SK-N-SH treated with all-trans-retinoic acid at 6 μM for 48 hours (cell line): ENCODE data around the gene NRARP.

ENCODE experiments used
- ATAC-seq: fragments of 200-7000 bp; cut with Tn5 transposase; 3 replicates; pipeline ENCODE4 v1.9.1; 2020; ENCODE audit warnings: mild to moderate bottlenecking, moderate library complexity
- BACH2 ChIP-seq: fragments of 250-450 bp; sonication (Bioruptor Pico); IDR thresholded peaks from 2 replicates; pipeline ENCODE4 v1.9.0; 2021; ENCODE audit warnings: mild to moderate bottlenecking, borderline replicate concordance
- CSDC2 ChIP-seq: fragments of 250-450 bp; sonication (Bioruptor Pico); IDR thresholded peaks from 2 replicates; pipeline ENCODE4 v1.5.0; 2020; ENCODE audit warnings: mild to moderate bottlenecking, moderate library complexity
- CSRNP3 ChIP-seq: fragments of 250-450 bp; sonication (Bioruptor Pico); IDR thresholded peaks from 2 replicates; pipeline ENCODE4 v1.5.1; 2021; ENCODE audit warnings: mild to moderate bottlenecking, moderate library complexity
- ESRRG ChIP-seq: fragments of 250-450 bp; sonication (Bioruptor Pico); IDR thresholded peaks from 2 replicates; pipeline ENCODE4 v1.6.1; 2021; ENCODE audit warnings: mild to moderate bottlenecking
- GLIS3 ChIP-seq: fragments of 250-450 bp; sonication (Bioruptor Pico); IDR thresholded peaks from 2 replicates; pipeline ENCODE4 v1.5.0; 2020; ENCODE audit warnings: mild to moderate bottlenecking, moderate library complexity
- ISL1 ChIP-seq: fragments of 250-450 bp; sonication (Bioruptor Pico); IDR thresholded peaks from 2 replicates; pipeline ENCODE4 v2.1.2; 2022; ENCODE audit warnings: mild to moderate bottlenecking, moderate library complexity
- OSR1 ChIP-seq: fragments of 250-450 bp; sonication (Bioruptor Pico); IDR thresholded peaks from 2 replicates; pipeline ENCODE4 v1.8.0; 2022; ENCODE audit warnings: moderate library complexity, mild to moderate bottlenecking, inconsistent platforms
- PATZ1 ChIP-seq: fragments of 250-450 bp; sonication (Bioruptor Pico); IDR thresholded peaks from 2 replicates; pipeline ENCODE4 v1.8.0; 2020; ENCODE audit warnings: mild to moderate bottlenecking, moderate library complexity, borderline replicate concordance
- PPARA ChIP-seq: fragments of 250-450 bp; sonication (Bioruptor Pico); IDR thresholded peaks from 2 replicates; pipeline ENCODE4 v1.5.0; 2020; ENCODE audit warnings: mild to moderate bottlenecking, borderline replicate concordance
- RARB ChIP-seq: fragments of 250-450 bp; sonication (Bioruptor Pico); IDR thresholded peaks from 2 replicates; pipeline ENCODE4 v1.8.0; 2021; ENCODE audit warnings: mild to moderate bottlenecking, moderate library complexity
- SNAI2 ChIP-seq: fragments of 250-450 bp; sonication (Bioruptor Pico); IDR thresholded peaks from 2 replicates; pipeline ENCODE4 v1.5.0; 2020; ENCODE audit warnings: mild to moderate bottlenecking, moderate library complexity
- ZC3H10 ChIP-seq: fragments of 250-450 bp; sonication (Bioruptor Pico); IDR thresholded peaks from 2 replicates; pipeline ENCODE4 v1.5.1; 2021; ENCODE audit warnings: mild to moderate bottlenecking, moderate library complexity
- ZFP3 ChIP-seq: fragments of 250-450 bp; sonication (Bioruptor Pico); IDR thresholded peaks from 2 replicates; pipeline ENCODE4 v1.5.0; 2020; ENCODE audit warnings: mild to moderate bottlenecking, moderate library complexity
- ZFP30 ChIP-seq: fragments of 450-650 bp; formaldehyde crosslinking; IDR thresholded peaks from 2 replicates; pipeline ENCODE4 v1.5.0; 2022; ENCODE audit warnings: mild to moderate bottlenecking, moderate library complexity
- ZNF565 ChIP-seq: fragments of 450-650 bp; formaldehyde crosslinking; conservative IDR thresholded peaks from 2 replicates; pipeline ENCODE4 v1.5.0; 2020; ENCODE audit warnings: low read depth, mild to moderate bottlenecking, moderate library complexity
- ZNF70 ChIP-seq: fragments of 450-650 bp; formaldehyde crosslinking; IDR thresholded peaks from 2 replicates; pipeline ENCODE4 v1.5.0; 2020; ENCODE audit warnings: mild to moderate bottlenecking, moderate library complexity
- ZNF8 ChIP-seq: fragments of 450-650 bp; formaldehyde crosslinking; IDR thresholded peaks from 2 replicates; pipeline ENCODE4 v1.5.0; 2020; ENCODE audit warnings: mild to moderate bottlenecking, moderate library complexity
- TF ChIP-seq, protein P1 (sequence below): fragments of 250-450 bp; sonication (Bioruptor Pico); IDR thresholded peaks from 2 replicates; pipeline ENCODE4 v1.5.1; 2020; ENCODE audit warnings: low read depth, mild to moderate bottlenecking, moderate library complexity
- TF ChIP-seq, protein P2 (sequence below): fragments of 250-450 bp; sonication (Bioruptor Pico); IDR thresholded peaks from 2 replicates; pipeline ENCODE4 v1.5.0; 2020; ENCODE audit warnings: mild to moderate bottlenecking, moderate library complexity
- TF ChIP-seq, protein P3 (sequence below): fragments of 250-450 bp; sonication (Bioruptor Pico); IDR thresholded peaks from 2 replicates; pipeline ENCODE4 v1.8.0; 2021; ENCODE audit warnings: low read depth, mild to moderate bottlenecking, moderate library complexity, borderline replicate concordance

NRARP gene

DNA sequence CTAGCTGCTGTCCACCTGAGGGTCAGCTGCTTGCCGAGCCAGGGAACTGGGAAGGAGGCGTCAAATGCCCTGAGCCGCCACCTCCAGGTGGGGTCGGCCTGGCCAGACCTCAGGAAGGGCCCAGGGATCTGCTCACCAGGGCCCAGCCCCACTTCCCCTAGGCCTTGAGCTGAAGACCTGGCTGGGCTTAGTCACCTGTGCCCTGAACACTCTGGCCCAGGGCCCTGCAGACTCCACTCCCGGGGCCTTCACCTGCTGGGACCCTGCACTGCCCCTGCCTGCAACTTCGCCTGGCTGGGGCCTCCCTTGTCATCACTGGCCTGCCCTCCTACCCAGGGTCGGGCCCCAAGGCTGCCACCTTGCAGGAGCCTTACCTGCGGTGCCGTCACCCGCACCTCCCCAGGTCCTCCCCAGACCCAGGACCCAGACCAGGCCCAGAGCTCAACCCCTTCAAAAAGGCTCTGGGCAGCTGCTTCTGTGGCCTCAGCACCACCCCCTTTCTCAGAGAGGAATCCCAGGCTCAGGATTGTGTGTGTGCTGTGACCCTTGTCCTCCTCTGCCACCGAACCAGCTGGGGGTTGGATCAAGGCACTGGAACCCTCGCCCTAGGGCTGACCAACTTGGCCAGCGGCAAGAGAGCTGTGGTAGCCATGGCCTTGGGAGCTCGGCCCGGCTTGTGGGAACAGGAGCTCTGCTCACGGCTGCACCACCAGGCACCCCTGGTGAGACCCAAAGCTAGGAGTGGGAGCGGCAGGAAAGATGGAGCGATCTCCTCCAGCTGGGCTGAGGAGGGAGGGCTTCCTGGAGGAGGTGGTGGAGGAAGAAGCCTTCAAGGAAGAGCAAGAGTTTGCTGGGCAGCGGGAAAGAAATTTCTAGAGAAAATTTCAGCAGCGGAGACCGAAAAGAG, 48.1 kb downstream of the NRARP start:
- peak; percentile 8 for ATAC-seq
- TF ChIP-seq ZFP3 (peak; percentile 97), ISL1 (CRISPR knock-in tag) (no peak)

DNA sequence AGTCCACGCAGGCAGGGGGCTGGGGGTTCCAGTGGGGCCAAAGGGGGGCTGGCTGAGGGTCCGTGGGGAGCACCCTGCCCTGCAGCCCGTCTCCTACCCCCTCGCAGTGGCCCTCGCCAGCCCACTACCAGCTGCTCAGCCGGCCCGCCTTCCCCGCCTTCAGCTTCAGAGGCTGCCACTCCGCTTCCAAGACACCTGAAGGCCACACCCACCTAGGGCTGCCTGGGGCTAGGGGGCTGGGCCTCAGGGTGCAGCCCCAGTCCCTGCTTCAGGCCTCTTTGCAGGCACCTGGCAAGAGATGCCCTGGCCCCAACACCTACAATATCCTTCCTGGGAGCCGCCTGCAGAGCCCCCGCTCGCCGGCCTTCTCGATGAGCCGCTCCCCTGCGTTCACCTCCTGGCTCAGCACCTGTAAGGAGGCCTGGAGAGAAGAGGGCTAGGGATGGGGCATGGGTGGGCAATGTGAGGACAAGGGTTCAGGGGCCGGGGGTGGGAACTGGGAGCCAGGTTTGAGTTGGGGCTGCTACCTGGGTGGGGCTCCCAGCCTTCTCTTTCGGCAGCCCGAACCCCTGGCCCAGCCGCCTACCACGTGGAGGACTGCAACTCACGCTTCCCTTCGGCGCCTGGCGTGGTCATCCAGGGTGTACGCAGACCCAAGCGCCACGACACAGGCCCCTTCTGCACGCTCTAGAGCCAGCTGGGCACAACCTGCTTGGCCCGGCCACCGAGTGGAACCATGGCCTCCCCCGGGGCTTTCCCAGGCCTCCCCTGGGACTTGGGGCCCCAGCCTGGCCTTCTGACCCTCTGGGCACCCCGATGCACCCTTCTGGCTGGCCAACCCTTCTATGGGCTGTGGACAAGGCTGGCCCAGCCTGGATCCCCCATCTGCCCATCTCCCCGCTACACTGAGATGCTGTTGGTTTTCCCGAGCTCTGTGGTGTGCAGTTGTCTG, 49.2 kb downstream of the NRARP start:
- TF ChIP-seq OSR1 (CRISPR knock-in tag) (no peak), BACH2 (CRISPR knock-in tag) (no peak), ISL1 (CRISPR knock-in tag) (no peak), ZNF565 (CRISPR knock-in tag) (no peak), PATZ1 (no peak), CSRNP3 (CRISPR knock-in tag) (no peak), ESRRG (CRISPR knock-in tag) (no peak), ZNF70 (CRISPR knock-in tag) (no peak), GLIS3 (CRISPR knock-in tag) (no peak), ZNF8 (CRISPR knock-in tag) (no peak), CSDC2 (no peak), RARB (CRISPR knock-in tag) (no peak)
- TF ChIP-seq, protein P1, sequence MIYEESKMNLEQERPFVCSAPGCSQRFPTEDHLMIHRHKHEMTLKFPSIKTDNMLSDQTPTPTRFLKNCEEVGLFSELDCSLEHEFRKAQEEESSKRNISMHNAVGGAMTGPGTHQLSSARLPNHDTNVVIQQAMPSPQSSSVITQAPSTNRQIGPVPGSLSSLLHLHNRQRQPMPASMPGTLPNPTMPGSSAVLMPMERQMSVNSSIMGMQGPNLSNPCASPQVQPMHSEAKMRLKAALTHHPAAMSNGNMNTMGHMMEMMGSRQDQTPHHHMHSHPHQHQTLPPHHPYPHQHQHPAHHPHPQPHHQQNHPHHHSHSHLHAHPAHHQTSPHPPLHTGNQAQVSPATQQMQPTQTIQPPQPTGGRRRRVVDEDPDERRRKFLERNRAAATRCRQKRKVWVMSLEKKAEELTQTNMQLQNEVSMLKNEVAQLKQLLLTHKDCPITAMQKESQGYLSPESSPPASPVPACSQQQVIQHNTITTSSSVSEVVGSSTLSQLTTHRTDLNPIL (CRISPR knock-in tag): no peak
- TF ChIP-seq, protein P2, sequence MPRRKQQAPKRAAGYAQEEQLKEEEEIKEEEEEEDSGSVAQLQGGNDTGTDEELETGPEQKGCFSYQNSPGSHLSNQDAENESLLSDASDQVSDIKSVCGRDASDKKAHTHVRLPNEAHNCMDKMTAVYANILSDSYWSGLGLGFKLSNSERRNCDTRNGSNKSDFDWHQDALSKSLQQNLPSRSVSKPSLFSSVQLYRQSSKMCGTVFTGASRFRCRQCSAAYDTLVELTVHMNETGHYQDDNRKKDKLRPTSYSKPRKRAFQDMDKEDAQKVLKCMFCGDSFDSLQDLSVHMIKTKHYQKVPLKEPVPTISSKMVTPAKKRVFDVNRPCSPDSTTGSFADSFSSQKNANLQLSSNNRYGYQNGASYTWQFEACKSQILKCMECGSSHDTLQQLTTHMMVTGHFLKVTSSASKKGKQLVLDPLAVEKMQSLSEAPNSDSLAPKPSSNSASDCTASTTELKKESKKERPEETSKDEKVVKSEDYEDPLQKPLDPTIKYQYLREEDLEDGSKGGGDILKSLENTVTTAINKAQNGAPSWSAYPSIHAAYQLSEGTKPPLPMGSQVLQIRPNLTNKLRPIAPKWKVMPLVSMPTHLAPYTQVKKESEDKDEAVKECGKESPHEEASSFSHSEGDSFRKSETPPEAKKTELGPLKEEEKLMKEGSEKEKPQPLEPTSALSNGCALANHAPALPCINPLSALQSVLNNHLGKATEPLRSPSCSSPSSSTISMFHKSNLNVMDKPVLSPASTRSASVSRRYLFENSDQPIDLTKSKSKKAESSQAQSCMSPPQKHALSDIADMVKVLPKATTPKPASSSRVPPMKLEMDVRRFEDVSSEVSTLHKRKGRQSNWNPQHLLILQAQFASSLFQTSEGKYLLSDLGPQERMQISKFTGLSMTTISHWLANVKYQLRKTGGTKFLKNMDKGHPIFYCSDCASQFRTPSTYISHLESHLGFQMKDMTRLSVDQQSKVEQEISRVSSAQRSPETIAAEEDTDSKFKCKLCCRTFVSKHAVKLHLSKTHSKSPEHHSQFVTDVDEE (CRISPR knock-in tag): no peak
- TF ChIP-seq, protein P3, sequence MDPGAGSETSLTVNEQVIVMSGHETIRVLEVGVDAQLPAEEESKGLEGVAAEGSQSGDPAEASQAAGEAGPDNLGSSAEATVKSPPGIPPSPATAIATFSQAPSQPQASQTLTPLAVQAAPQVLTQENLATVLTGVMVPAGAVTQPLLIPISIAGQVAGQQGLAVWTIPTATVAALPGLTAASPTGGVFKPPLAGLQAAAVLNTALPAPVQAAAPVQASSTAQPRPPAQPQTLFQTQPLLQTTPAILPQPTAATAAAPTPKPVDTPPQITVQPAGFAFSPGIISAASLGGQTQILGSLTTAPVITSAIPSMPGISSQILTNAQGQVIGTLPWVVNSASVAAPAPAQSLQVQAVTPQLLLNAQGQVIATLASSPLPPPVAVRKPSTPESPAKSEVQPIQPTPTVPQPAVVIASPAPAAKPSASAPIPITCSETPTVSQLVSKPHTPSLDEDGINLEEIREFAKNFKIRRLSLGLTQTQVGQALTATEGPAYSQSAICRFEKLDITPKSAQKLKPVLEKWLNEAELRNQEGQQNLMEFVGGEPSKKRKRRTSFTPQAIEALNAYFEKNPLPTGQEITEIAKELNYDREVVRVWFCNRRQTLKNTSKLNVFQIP: no peak

GRCh38 chr9:137251490-137252268, 50.4 kb downstream of the NRARP start:
- no peak for ATAC-seq
- no peak for TF ChIP-seq OSR1 (CRISPR knock-in tag)
- TF ChIP-seq RARB (CRISPR knock-in tag): no peak
- TF ChIP-seq, protein P3: no peak
- no peak for TF ChIP-seq SNAI2 (CRISPR knock-in tag)
- no peak for TF ChIP-seq ZFP30 (CRISPR knock-in tag)
- no peak for TF ChIP-seq CSDC2
- TF ChIP-seq PATZ1: no peak
- no peak for TF ChIP-seq PPARA
- TF ChIP-seq ZC3H10 (CRISPR knock-in tag): no peak

More for the DNA sequence above, 49.2 kb downstream of the NRARP start:
- no peak for ATAC-seq
